GM19328 (cell line): ENCODE data around the gene IREB2.
"Not testable (repeated sequence)": the region's sequence is repeated elsewhere in the genome, so short reads cannot be mapped to it uniquely, and the experiment has no call there.

Experiments used
- ATAC-seq: cut with Tn5 transposase; IDR thresholded peaks from one replicate; pipeline ENCODE4 v1.9.1; 2021; ENCODE audit warnings: mild to moderate bottlenecking, moderate library complexity; ENCODE audit not compliant: unreplicated experiment

The IREB2 gene

GRCh38 chr15:78431955-78432354, 6.1 kb upstream of the IREB2 start:
- ATAC-seq: no peak

- ATAC-seq: no peak
Observed at GRCh38 chr15:78432664-78433063, 5.4 kb upstream of the IREB2 start.

DNA sequence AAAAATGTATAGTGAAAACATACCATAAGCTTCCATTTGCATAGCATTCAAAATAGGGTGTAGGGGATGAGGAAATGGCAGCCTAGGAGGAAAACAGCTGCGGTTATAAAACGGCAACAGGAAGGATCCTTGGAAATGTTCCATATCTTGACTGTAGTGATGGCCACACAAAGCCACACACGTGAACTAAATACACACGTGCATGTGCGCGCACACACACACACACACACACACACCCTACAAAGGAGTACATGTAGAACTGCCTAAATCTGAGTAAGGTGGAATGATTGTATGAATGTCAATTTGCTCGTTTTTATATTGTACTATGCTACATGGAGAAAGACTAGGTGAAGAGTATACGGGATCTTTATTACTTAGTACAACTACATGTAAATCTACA, 3.9 kb upstream of the IREB2 start:
- ATAC-seq: no peak

- not testable (repeated sequence) for ATAC-seq
Observed at GRCh38 chr15:78434711-78435110, 3.3 kb upstream of the IREB2 start.

- ATAC-seq: no peak
Observed at GRCh38 chr15:78437107-78437761, 782 bp upstream of the IREB2 start.

- no peak for ATAC-seq
Observed at GRCh38 chr15:78438619-78439285, 736 bp downstream of the IREB2 start.

DNA sequence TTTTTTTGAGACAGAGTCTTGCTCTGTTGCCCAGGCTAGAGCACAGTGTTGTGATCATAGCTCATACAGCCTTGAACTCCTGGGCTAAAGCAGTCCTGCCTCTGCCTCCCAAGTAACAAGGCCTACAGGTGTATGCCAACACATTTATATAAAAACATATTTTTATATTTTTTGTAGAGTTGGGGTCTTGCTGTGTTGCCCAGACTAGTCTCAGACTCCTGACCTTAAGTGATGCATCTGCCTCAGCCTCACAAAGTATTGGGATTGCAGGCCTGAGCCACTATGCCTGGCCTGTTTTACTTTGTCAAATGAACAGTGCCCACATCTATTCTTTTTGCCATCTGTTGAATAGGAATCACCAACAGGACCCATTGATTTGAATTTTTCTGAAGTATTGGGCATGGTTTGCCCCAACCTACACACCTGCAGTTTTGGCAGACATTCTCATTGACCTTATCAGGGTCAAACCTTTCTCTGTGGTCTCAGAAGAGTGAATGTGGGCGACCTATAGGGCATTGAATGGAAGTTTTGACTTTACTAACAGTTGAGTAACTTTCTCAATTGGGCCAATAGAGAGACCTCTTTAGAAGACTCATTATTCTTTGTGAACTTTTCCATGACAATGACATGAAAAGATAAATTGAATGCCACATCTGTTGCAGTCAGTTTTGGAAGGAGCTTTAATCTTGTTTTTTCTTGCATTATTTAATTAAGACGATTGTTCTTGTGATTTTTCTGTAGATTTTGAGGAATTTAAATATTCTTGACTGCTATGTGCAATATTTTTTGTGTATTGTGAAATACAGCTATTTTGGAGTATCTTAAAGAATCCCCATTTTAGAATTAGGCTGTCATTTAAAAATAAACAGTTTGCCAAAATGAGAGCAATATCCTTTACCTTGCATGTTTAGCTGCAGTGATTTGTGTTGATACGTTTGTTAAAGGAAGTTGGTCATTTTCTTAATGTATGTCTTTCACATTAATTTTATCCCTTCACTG, 2.7 kb downstream of the IREB2 start:
- no peak for ATAC-seq

DNA sequence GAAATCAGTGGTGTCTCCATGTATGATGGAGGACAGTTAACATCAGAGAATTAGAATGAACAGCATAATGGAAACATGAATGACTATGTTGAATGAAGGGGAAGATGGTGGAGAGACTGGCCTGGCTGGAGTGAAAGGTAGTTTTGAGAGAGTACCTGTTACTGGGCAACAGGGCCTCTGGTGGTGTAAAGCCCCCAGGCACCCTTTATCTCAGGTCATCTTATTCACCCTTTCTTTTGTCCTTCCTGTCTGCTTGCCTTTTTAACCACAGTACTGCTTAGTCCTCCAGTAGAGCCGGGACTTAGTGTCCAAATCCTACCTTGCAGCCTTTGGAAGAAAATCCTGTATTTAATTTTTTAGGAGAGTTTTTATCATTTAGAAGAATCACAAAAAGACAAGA, 6.2 kb downstream of the IREB2 start:
- no peak for ATAC-seq

DNA sequence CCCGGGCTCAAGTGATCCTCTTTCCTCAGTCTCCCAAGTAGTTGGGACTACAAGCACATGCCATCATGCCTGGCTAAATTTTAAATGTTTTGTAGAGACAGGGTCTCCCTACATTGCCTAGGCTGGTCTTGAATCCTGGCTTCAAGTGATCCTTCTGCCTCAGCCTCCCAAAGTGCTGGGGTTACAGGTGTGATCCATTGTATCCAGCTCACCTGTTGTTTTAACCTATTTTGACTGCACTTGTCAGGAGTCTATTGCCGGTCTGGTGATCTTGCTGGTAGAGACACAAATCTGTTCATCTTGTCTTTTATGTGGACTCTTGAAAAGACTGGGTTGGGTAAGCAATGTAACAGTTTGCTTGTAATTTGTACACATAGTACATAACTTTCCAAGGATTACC, 7.9 kb downstream of the IREB2 start:
- no peak for ATAC-seq

GRCh38 chr15:78446551-78446950, 8.5 kb downstream of the IREB2 start:
- no peak for ATAC-seq

- no peak for ATAC-seq
Observed at GRCh38 chr15:78448441-78449219, 10.6 kb downstream of the IREB2 start.

DNA sequence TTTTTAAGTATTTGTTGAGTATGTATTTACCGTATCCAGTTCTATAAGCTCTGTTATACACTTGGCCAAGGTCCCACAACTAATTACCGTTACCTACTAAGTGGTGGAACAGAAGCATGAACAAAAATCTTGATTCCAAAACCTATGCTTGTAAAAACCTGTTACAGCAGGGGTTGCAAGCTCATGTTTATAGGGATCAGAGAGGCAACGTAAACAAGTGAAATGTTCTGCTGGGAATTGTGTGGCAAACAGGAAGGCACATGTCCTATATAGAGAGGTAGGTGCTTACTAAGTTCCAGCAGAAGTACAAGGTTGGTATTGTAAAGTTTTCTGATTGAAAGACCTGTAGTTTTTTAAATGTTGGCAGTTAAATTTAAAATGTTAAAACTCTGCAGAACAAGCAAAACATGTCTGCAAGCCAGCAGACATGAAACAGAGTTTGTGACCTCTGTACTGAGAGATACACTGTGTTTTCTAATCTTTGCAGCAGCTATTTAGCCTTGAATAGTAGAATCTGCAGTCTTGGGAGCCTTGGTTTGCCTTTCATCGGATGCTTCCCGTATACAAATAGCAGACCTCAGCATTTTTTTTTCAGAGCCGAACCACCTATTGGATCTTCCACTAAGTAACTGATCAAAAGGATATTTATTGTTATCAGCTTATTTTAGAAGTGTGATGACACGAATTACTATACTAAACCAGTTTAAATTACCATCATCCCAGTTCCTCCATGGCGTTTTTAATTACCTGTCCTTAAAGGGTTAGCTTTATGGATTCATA, 11.4 kb downstream of the IREB2 start:
- ATAC-seq: no peak

- ATAC-seq: no peak
Observed at GRCh38 chr15:78450285-78450858, 12.4 kb downstream of the IREB2 start.

GRCh38 chr15:78452485-78452884, 14.5 kb downstream of the IREB2 start:
- ATAC-seq: no peak

GRCh38 chr15:78453447-78453846, 15.4 kb downstream of the IREB2 start:
- no peak for ATAC-seq

DNA sequence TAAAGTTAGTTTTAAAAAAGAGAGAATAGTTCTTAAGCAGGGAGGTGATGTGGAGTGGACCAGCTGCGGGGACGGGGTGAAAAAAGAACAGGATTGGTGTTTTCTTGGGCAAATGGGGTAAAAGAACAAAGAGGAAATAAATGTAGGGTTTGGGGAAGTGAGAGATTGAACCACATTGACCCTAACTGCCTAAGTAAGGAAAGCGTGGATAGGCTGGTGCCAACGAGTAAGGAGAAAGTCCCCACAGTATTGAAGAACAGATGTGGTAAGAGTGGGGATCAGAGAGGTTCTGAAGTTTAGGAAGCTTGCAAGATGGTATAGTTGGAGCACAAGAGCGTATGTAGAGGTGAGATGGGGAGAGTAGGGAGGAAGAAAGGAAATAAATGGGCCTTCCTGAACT, 17.0 kb downstream of the IREB2 start:
- no peak for ATAC-seq

GRCh38 chr15:78455749-78456148, 17.7 kb downstream of the IREB2 start:
- no peak for ATAC-seq

DNA sequence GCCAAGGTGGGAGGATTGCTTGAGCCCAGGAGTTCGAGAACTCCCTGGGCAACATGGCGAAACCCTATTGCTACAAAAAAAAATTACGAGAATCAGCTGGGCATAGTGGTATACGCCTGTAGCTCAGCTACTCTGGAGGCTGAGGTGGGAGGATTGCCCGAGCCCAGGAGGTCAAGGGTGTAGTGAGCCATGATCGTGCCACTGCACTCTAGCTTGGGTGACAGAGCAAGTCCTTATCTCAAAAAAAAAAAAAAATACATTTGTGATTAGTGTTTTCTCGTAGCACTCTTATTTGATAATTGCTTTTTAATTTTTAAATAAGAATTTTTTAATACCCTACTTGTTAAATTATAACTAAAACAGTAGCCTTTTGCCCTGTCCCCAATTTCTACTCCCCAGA, 18.4 kb downstream of the IREB2 start:
- ATAC-seq: no peak

GRCh38 chr15:78457101-78457500, 19.1 kb downstream of the IREB2 start:
- no peak for ATAC-seq

- ATAC-seq: no peak
Observed at GRCh38 chr15:78460737-78461136, 22.7 kb downstream of the IREB2 start.
